GM12878 (cell line): Measurements from ENCODE around the gene TMEM63B.

Experiments
- CTCF ChIP-seq, 3 experiments: IDR thresholded peaks in 2 of 3; conservative IDR thresholded peaks in 1 of 3; 2 replicates each; pipeline ENCODE4 v1.5.1; 2011; ENCODE audit warnings: low read depth in 3 of 3, low read length in 3 of 3, mild to moderate bottlenecking in 3 of 3, control low read depth in 2 of 3, moderate library complexity in 2 of 3, inconsistent platforms in 1 of 3, mixed read lengths in 1 of 3; ENCODE audit not compliant: control insufficient read depth in 2 of 3, insufficient read depth in 1 of 3; ENCODE audit errors: extremely low read depth in 1 of 3
- ESRRA ChIP-seq: IDR thresholded peaks from 2 replicates; pipeline ENCODE4 v1.6.1; 2012; ENCODE audit warnings: mild to moderate bottlenecking, low read length, improper control_type of control experiment
- RFX5 ChIP-seq: IDR thresholded peaks from 2 replicates; pipeline ENCODE4 v1.6.1; 2011; ENCODE audit warnings: low read depth, low read length, improper control_type of control experiment

- no peak for TF ChIP-seq RFX5
- TF ChIP-seq CTCF (IDR thresholded peaks at IDR 0.05 in 2 of 3, conservative IDR thresholded peaks at IDR 0.05 in 1 of 3; ENCODE audit: control insufficient read depth in 2 of 3, extremely low read depth in 1 of 3, insufficient read depth in 1 of 3, low read depth in 3 of 3, low read length in 3 of 3) = no peak
- no peak for TF ChIP-seq ESRRA
These were observed 63.4 kb downstream of the TMEM63B start for GRCh38 chr6:44190715-44191114.
